Left colon (tissue), 2 donors: ENCODE measurements around the gene ARL11. TPM values are rescaled to one million over a fixed set of nuclear protein-coding genes. Genes with fewer than 3 reads are reported as not detected.
"Not testable (repeated sequence)": the region's sequence is repeated elsewhere in the genome, so short reads cannot be mapped to it uniquely, and the experiment has no call there.

Experiments used
- ATAC-seq: fragments of 200-7000 bp; cut with Tn5 transposase; one replicate; pipeline ENCODE4 v1.9.1; 2020; ENCODE audit warnings: mild to moderate bottlenecking, moderate library complexity
- DNase-seq, 2 donors: peaks; one replicate each; pipeline ENCODE4 v3.0.0-alpha.2; 2020
- intact Hi-C, 2 donors: fragments of 100-400 bp; cut with DNase I in 1 of 2; cut with micrococcal nuclease in 1 of 2; formaldehyde crosslinking; loops; one replicate each; pipeline versions ENCODE4 v1.11.2 to v1.14.0; 2022; cut with DNase I, micrococcal nuclease
- long read RNA-seq: library from polyadenylated mRNA; unstranded; transcript quantifications from one replicate; pipeline ENCODE4 v2.0.0, GENCODE V29; 2021
- total RNA-seq, 2 donors: library from RNA; stranded (reverse); fragmentation: NEBNext Ultra II Directional; extraction: Animal tissue kit (Norgen Biotek cat#: 25700); gene quantifications; one replicate each; pipeline ENCODE4 v1.2.1, GENCODE V29; 2021
- donor health status: DM: no; HTN: no; CAD: no.
- donor health status: DM: yes; HTN: yes; CAD: no.

Gene ARL11
- 1 to 10 TPM; 1.7 TPM for total RNA-seq
- long read RNA-seq, partial matches to known transcripts = 1 of 6 reads
- long read RNA-seq, other reads (novel, unspliced or antisense) = 1 of 6 reads

DNA sequence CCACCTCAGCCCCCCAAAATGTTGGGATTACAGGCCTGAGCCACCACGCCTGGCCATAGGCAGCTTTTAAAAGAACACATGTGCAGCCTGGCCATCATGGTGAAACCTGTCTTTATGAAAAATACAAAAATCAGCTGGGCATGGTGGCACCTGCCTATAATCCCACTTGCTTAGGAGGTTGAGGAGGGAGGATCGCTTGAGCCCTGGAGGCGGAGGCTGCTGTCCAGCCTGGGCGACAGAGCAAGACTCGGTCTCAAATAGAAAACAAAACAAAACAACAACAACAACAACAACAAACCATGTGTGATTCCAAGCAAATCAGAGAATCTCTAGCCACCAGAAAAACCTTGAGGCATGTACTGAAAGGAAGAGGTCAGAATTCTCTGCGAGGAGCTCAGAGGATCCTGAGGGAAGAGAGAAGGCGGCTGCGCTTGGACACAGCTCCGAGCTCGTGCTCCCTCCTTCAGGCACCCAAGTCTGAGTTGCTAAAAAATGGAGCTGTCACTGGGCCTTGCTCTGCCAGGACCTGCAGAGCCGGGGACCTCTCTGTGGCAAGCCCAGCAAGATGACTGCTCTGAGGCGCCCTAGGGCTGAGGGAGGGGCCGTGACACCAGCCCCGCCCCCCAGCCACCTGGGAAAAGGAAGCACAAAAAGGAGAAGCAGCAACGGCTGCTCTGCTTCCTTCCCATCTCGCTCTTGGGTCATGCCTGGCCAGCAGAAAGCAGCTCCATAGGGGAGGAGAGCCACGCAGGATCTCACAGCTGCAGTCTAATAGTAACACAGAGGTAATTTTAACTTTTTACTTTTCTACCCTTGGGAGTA lies at the start of gene ARL11:
Gene ARL11, plus strand, starts transcription at position 677 of the 822 bp plus-strand sequence. CDS start 1,941 bp downstream, outside the sequence.
- intact Hi-C loops = no loop called here
- peak; percentile 71 to 87 for DNase-seq
- ATAC-seq = peak; percentile 76

DNA sequence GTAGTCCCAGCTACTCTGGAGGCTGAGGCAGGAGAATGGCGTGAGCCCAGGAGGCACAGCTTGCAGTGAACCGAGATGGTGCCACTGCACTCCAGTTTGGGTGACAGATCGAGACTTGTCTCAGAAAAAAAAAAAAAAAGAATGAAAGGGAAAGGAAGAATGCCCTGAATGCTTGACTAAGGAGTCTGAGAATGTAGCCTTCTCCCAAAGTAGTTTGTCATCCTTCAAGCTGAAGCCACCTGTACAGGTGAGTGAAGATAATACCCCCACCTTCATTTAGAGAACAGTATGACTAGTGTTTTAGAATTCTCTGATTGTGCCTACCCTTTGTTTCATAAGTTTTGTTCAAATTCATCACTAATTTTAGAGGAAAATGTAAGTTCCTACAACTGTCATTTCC lies 48.8 kb upstream of the ARL11 start:
- DNase-seq = no peak
- no peak for ATAC-seq
- intact Hi-C loops = no loop called here

DNA sequence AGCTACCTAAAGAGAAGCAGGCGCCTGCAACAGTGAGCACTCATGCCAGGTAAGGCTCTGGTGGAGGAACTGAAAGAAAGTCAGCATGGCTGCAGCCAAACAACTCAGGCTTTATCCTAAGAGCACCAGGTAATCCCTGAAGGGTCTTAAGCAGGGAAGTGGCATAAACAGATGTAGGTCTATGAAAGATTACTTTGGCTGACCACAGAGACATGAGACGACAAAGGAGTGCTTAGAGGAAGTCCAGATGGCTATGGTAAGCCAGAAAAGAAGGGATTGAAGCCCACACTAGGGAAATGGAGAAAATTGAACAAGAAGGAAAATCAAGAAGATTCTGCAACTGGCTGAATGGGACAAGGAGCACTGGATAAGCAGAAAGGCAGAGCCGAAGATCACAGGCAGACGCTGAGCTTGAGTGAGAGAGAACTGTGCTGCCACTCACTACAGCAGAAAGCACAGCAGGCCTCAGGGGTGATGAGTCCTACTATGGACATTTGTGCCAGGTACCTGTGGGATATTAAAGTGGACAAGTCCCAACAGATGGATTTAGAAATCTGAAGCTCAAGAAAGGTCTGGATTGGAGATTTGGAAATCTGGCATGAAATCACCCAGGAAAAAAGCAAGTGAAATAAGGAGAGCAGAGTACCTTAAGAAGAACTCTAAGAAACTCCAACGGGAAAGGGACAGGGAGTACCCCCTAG lies 47.2 kb upstream of the ARL11 start:
- intact Hi-C loops = no loop called here
- DNase-seq (no peak), ATAC-seq (no peak)

DNA sequence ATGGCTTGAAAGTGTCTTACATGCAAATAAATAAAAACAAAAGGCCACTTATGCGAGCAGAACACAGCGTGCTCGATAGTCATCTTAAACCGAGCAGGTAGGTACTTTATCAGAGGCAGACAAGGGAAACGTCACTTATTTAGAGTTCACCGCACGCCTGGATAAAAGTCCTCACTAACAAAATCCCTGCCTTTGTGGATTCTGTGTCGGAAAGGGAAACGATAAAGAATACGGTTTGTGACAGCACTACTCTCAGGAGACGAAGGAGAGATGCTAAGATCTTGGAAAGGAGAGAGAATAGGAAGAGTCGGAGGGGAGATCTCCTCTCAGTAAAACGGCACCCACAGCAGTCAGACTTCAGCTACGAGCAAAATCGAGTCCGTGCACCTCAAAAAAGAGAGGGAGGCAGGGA lies 43.5 kb upstream of the ARL11 start:
- intact Hi-C loops = no loop called here

DNA sequence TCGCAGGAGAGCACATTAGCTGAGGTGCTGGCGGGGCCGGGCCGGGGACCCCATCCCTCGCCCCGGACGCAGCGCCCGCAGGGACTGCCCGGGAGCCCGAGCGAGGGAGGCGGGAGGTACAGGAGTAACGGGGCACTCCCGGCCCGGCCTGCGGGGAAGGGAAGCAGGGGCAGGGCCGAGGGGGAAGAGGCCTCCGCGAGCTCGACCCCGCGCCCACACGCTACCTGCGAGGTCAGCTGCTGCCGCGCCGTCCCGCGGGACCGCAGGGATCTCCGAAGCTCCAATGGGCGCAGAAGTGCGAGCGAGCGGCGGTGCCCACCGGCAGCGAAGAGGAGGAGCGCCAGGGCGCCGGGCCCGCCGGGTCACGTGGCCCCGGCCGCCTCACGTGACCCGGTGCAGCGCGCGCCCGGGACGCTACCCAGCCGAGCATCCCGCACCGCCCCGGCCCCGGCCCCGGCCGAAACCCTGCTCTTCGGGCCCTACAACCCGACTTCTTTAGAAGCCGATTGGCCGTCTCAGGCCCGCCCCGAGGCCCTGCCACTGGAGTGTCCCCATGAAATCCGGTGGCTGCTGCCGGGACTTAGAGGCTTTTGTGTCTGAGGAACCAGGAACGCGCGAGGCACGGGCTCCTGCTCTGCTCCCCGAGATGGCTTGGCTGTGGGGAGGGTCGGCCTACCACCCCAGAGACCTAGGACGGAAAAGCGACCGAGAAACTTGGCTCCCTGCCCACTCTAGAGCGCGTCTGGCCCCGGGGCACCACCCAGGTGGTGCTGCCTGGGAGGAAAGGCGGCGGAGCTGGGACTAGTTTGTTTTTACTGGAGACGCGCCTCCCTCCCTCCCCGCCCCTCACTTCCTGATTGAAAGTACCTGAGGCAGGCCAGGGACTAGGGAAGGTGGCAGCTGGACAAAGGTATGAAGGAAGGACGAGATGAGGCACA lies 42.8 kb upstream of the ARL11 start, which contains the start of gene RCBTB1:
Gene RCBTB1, minus strand, starts transcription at position 339 of the 938 bp plus-strand sequence. CDS start 18,279 bp downstream, outside the sequence.
- intact Hi-C loops = no loop called here
- DNase-seq (peak; percentile 76), ATAC-seq (peak; percentile 97)

More for the DNA sequence above, 43.5 kb upstream of the ARL11 start:
- DNase-seq = no peak
- ATAC-seq = peak; percentile 1

DNA sequence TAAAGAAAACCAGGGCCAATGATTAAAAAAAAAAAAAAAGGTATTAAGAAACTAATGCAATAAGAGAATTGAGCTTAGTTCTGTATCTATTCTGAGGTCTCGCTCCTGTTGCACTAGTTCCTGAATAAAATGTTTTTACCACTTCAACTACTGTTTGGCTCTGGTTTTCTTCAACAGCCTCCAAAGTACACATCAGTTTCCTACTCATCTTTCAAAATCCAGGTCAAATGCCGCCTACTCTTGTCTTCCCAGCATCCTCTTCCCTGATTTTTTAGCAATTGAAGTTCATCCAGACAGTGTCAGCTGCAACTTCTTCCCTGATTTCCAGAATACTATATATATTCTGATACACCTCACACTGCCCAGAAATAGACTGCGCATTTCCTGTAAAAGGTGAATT lies 41.6 kb upstream of the ARL11 start:
- no peak for ATAC-seq
- intact Hi-C loops = no loop called here
- no peak for DNase-seq

DNA sequence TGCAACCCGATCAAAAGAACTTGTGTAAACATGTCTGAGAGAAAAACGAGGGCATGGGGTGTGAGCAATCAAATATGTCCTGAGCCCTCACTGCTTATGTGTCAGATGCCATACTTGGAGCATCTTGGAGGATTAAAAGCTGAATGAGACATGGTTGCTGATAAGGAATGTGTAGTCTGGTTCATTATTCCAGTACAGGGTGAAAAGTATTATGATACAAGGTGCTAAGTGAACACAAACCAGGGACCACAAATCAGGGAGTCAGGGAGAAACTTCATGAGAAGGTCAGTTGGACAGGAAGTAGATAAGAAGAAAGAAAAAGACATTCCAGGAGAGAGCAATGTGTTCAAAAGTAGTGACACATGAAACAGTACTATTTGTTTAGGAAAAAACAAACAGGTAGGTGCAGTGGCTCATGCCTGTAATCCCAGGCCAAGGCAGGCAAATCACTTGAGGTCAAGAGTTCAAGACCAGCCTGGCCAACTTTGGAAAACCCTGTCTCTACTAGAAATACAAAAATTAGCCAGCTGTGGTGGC lies 40.9 kb upstream of the ARL11 start:
- intact Hi-C loops = no loop called here
- DNase-seq (no peak), ATAC-seq (no peak)

DNA sequence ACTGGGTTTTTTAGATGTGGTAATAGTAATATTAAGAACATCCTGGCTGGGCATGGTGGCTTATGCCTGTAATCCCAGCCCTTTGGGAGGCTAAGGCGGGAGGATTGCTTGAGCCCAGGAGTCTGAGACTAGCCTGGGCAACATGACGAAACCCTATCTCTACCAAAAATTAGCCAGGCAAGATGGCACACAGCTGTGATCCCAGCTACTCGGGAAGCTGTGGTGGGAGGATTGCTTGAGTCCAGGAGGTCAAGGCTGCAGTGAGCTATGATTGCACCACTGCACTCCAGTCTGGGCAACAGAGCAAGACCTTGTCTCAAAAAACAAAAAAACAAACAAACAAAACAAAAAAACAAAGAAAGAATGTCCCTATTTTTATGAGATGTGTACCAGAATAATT lies 37.6 kb upstream of the ARL11 start:
- DNase-seq, intact Hi-C loops, ATAC-seq: not testable (repeated sequence)

DNA sequence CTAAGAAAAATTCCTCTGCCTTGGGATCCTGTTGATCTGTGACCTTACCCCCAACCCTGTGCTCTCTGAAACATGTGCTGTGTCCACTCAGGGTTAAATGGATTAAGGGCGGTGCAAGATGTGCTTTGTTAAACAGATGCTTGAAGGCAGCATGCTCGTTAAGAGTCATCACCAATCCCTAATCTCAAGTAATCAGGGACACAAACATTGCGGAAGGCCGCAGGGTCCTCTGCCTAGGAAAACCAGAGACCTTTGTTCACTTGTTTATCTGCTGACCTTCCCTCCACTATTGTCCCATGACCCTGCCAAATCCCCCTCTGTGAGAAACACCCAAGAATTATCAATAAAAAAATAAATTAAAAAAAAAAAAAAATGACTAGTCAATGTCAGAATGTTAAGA lies 34.4 kb upstream of the ARL11 start:
- ATAC-seq, intact Hi-C loops, DNase-seq: not testable (repeated sequence)

DNA sequence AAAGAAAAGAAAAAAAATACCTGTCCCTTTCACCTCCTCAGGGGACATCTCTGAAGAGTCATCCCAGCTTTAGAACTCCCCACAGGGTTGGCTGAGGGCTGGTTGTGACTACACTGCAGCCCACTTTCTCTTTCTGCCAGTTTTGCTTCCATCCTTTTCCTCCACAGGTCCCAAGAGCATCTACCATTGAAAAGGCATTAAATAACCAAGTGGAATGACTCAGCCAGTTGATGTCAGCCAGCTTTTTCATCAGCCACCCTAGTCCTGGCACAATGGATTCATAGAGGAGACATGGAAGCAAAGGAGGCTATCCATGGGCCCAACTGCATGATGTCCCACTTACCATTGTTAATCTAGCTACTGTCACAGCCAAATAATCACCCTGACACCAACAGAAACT lies 33.7 kb upstream of the ARL11 start:
- no peak for DNase-seq
- no peak for ATAC-seq
- intact Hi-C loops = no loop called here

DNA sequence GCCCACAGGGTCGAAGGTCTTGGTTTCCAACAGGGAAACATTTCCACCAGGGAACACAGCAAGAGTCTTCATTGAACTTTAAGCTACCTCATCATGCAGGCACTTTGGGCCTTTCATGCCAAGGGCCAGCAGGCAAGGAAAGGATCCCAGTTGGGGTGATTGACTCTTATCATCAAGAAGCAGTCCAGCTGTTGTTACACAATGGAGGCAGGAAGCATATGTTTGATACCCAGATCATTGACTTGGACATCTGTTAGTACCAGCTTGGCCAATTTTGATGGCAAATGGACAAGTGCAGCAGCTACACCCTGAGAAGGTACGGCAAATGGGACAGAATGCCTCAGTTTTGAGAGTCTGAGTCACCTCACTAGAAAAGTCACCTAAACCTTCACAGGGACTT lies 32.1 kb upstream of the ARL11 start:
- no peak for DNase-seq
- ATAC-seq = no peak
- intact Hi-C loops = no loop called here

DNA sequence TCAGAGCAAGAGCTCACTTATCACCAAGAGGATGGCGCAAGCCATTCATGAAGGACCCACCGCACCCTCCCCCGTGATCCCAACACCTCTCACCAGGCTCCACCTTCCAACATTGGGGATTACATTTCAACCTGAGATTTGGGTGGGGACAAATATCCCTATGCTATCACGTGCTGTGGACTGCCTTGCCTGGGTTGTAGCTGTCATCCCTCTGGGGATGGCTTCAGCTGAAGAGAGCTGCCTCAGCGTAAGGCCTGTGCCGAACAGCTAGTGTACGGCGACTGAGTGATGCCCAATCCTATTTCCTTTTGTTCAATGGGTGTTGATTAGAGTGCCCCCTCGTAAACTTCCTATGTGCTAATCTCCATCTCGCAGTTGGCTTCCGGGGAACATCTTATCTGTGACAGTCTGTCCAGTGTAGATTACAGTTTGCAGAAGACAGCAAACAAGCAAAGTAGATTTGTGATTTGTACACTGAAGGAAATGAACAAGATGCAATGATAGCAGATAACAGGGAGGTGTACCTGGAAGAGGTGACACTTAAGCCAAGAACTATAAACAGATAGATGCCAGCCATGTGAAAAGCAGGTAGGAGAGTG lies 31.2 kb upstream of the ARL11 start:
- ATAC-seq (no peak), DNase-seq (no peak)
- intact Hi-C loops = no loop called here

DNA sequence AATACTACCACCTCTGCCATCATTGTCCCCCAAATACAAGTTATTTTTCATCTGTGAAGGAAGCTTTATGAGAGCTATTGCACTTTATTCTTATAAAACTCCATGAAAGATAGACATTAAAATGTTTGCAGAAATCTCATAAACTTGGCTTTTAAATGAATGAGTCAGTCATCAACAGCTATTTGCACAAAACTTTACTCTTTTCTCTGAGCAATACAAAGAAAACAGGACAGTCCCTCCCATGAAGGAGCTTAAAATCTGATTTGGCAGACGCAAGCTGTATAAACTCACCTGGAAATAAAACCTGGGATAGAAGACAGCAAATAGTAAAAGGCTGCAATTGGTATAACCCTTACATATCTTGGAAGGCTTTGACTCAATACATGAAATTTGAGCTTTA lies 26.3 kb upstream of the ARL11 start:
- DNase-seq (no peak), ATAC-seq (peak; percentile 46)
- intact Hi-C loops = loop anchor here in 1 of 2 donors (10.0 kb wide), 1 partner anchor 297 kb away; no protein-coding TSS in a partner anchor

DNA sequence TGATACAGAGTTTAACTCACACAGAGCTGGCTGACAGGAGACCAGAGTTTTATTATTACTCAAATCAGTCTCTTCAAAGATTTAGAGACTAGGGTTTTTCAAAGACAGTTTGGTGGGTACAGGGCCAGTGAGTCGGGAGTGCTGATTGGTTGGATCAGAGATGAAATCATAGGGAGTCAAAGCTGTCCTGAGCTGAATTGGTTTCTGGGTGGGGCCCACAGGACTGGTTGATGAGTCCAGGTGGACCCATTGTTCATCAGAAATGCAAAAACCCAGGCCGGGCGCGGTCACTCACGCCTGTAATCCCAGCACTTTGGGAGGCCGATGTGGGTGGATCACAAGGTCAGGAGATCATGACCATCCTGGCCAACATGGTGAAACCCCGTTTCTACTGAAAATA lies 25.7 kb upstream of the ARL11 start:
- ATAC-seq, DNase-seq: not testable (repeated sequence)
- intact Hi-C loops = loop anchor here in 1 of 2 donors (10.0 kb wide), 1 partner anchor 298 kb away; no protein-coding TSS in a partner anchor

DNA sequence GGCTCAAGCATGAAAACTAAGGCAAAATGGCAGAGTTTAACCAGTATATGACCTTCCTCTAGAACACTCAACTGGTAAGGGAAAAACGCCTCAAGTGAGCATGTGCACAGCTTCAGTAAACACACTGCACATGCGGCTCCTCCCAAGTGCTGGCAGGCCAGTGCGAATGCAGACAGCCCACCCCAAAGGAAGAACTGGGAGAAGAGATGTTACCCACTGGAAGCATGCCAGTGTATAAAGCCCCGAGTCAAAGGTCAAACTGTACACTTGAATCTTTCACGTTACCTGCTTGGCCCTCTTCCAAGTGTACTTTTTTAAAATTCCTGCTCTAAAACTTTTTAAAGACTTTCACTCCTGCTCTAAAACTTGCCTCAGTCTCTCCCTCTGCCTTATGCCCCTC lies 23.7 kb upstream of the ARL11 start:
- DNase-seq (no peak), ATAC-seq (peak; percentile 31)
- intact Hi-C loops = loop anchor here in 1 of 2 donors (10.0 kb wide), 1 partner anchor 300 kb away; no protein-coding TSS in a partner anchor

DNA sequence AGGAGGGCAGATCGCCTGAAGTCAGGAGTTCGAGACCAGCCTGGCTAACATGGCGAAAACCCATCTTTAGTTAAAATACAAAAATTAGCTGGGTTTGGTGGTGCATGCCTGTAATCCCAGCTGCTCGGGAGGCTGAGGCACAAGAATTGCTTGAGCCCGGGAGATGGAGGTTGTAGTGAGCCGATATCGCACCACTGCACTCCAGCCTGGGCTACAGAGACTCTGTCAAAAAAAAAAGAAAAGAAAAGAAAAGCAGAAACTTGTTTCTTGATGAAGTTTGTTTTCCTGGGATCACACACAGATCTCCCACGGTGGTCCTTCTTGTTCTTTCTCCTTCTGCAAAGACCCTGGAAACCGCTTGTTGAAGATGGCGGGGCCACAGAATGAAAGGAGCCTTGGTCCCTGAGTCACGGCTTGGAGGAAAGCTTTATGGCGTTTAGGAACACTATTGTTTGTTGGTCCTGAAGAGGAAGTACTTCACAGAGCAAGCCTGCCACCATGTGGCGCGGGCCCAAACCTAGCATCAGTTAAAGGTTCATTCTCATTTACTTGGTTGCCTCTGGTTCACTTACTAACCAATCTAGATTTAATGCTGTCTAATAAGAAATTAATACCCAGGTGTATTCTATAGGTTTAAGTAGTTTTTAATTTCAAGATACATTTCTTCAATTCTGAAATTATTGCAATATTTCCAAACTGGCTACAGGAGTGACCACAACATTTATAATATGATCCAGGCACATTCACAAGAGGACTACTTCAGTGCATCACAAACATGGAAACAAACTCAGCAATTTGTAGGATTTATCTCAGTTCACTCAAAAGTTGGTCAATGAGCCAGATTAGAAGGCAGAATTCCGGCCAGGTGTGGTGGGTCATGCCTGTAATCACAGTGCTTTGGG lies 21.3 kb upstream of the ARL11 start:
- peak; percentile 80 to 88 for DNase-seq
- intact Hi-C loops = loop anchor here (5.0 to 10.0 kb wide), 2 partner anchors 302 to 305 kb away; no protein-coding TSS in a partner anchor
- ATAC-seq = peak; percentile 99

DNA sequence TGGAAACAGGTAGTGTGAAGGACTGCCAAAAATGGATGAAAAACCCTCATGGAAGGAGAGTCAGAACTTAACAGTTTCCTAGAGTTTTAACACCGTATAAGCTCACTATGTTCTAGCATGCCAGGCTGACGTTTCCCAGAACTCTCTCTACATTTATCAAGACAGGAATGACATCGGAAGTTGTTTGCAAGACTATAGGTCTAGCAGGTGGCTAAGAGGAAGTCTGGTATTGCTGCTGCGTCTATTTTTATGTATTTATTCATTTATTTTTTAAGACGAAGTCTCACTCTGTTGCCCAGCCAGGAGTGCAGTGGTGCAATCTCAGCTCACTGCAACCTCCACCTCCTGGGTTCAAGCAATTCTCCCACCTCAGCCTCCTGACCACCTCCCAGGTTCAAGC lies 20.5 kb upstream of the ARL11 start:
- intact Hi-C loops = loop anchor here (5.0 to 10.0 kb wide), 2 partner anchors 303 to 305 kb away; no protein-coding TSS in a partner anchor
- ATAC-seq = no peak
- no peak for DNase-seq
